Measurements from ENCODE around the gene TSC22D2. TPM values are rescaled to one million over a fixed set of nuclear protein-coding genes. Genes with fewer than 3 reads are reported as not detected.

The TSC22D2 gene
- total and polyA plus RNA-seq, 10 of the 15 experiments (the other 5 are each of a cell fraction or from before 2014, with no cell fraction given), result 7.4 to 19.4 (median 10.9) TPM

DNA sequence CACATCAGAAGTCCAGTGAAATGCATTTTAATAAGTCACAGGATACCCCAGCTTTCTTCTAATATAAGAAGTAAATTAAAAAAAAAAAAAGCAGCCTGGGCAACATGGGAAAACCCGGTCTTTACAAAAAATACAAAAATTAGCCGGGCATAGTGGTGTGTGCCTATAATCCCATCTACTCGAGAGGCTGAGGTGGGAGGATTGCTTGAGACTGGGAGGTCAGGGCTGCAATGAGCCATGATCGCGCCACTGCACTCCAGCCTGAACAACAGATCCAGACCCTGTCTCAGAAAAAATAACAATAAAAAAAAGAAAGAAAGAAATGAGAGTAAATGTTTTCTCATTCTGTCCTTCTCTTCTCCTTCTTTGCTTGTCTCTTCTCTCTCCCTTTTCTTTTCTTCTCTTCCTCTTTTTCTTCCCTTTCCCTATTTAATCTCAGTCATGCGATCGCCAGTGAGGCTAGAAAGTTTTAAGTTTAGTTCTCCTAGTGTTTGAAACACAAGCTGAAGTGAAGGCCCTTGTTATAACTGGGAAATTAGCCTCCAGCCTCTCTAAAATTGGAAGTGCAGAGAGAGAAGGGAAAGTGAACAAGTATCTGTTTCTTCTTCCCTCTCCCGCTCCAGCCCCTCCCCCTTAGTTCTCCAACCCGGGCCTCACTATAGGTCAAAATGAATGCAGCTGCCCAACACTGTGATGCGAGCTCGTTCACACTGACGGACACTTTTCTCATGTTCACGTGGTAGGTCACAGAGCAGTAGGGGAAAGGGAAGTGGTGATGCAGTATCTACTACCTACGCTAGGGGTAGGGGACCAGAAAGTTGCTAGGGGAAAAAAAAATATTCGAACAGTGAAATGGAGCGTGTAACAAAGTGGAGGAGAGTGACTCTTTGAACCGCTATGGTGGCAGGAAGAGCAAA, 23.5 kb upstream of the TSC22D2 start (continued):
- TF ChIP-seq ZNF687 (IDR thresholded peaks at IDR 0.05), result peak; percentile 68
- no peak for TF ChIP-seq ASH2L (IDR thresholded peaks at IDR 0.05; ENCODE audit: borderline replicate concordance, low read depth)
- TF ChIP-seq MEF2B (IDR thresholded peaks at IDR 0.05; ENCODE audit: partially characterized antibody, poor library complexity, severe bottlenecking), result peak; percentile 23
- TF ChIP-seq, protein P1, sequence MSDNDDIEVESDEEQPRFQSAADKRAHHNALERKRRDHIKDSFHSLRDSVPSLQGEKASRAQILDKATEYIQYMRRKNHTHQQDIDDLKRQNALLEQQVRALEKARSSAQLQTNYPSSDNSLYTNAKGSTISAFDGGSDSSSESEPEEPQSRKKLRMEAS (IDR thresholded peaks at IDR 0.05; ENCODE audit: low read depth, low read length), result no peak
- TF ChIP-seq TAF1 (IDR thresholded peaks at IDR 0.05; ENCODE audit: borderline replicate concordance, low read depth, low read length), result peak; percentile 18; the same call in 1 of the 2 replicates
- TF ChIP-seq, protein P2, sequence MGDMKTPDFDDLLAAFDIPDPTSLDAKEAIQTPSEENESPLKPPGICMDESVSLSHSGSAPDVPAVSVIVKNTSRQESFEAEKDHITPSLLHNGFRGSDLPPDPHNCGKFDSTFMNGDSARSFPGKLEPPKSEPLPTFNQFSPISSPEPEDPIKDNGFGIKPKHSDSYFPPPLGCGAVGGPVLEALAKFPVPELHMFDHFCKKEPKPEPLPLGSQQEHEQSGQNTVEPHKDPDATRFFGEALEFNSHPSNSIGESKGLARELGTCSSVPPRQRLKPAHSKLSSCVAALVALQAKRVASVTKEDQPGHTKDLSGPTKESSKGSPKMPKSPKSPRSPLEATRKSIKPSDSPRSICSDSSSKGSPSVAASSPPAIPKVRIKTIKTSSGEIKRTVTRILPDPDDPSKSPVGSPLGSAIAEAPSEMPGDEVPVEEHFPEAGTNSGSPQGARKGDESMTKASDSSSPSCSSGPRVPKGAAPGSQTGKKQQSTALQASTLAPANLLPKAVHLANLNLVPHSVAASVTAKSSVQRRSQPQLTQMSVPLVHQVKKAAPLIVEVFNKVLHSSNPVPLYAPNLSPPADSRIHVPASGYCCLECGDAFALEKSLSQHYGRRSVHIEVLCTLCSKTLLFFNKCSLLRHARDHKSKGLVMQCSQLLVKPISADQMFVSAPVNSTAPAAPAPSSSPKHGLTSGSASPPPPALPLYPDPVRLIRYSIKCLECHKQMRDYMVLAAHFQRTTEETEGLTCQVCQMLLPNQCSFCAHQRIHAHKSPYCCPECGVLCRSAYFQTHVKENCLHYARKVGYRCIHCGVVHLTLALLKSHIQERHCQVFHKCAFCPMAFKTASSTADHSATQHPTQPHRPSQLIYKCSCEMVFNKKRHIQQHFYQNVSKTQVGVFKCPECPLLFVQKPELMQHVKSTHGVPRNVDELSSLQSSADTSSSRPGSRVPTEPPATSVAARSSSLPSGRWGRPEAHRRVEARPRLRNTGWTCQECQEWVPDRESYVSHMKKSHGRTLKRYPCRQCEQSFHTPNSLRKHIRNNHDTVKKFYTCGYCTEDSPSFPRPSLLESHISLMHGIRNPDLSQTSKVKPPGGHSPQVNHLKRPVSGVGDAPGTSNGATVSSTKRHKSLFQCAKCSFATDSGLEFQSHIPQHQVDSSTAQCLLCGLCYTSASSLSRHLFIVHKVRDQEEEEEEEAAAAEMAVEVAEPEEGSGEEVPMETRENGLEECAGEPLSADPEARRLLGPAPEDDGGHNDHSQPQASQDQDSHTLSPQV (IDR thresholded peaks at IDR 0.05), result no peak
- 0 out of 2 replicates have a peak, but pooled peaks have one; percentile 2 for TF ChIP-seq ATF2 (IDR thresholded peaks at IDR 0.05; ENCODE audit: low read length)
- no peak for TF ChIP-seq KAT2A (conservative IDR thresholded peaks at IDR 0.05; ENCODE audit: control insufficient read depth, low read depth, low read length)
- no peak for TF ChIP-seq ZZZ3 (IDR thresholded peaks at IDR 0.05; ENCODE audit: control insufficient read depth, insufficient read length, low read depth)
- no peak for TF ChIP-seq SUZ12 (IDR thresholded peaks at IDR 0.05; ENCODE audit: unreplicated experiment)
- TF ChIP-seq SP1 (IDR thresholded peaks at IDR 0.05; ENCODE audit: low read depth, low read length), result no peak
- peak; percentile 6; the same call in 1 of the 2 replicates for TF ChIP-seq CBFB (IDR thresholded peaks at IDR 0.05; ENCODE audit: low read depth)
- TF ChIP-seq POLR2AphosphoS2 (IDR thresholded peaks at IDR 0.05; ENCODE audit: low read depth, low read length), result no peak
- no peak for TF ChIP-seq NFYA (IDR thresholded peaks at IDR 0.05; ENCODE audit: borderline replicate concordance, low read depth, low read length)
- no peak for TF ChIP-seq STAT3 (IDR thresholded peaks at IDR 0.05; ENCODE audit: low read depth, low read length)
- TF ChIP-seq, protein P3, sequence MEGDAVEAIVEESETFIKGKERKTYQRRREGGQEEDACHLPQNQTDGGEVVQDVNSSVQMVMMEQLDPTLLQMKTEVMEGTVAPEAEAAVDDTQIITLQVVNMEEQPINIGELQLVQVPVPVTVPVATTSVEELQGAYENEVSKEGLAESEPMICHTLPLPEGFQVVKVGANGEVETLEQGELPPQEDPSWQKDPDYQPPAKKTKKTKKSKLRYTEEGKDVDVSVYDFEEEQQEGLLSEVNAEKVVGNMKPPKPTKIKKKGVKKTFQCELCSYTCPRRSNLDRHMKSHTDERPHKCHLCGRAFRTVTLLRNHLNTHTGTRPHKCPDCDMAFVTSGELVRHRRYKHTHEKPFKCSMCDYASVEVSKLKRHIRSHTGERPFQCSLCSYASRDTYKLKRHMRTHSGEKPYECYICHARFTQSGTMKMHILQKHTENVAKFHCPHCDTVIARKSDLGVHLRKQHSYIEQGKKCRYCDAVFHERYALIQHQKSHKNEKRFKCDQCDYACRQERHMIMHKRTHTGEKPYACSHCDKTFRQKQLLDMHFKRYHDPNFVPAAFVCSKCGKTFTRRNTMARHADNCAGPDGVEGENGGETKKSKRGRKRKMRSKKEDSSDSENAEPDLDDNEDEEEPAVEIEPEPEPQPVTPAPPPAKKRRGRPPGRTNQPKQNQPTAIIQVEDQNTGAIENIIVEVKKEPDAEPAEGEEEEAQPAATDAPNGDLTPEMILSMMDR (IDR thresholded peaks at IDR 0.05 in 2 of 3, conservative IDR thresholded peaks at IDR 0.05 in 1 of 3; ENCODE audit: control insufficient read depth in 2 of 3, extremely low read depth in 1 of 3, insufficient read depth in 1 of 3, low read depth in 3 of 3, low read length in 3 of 3), result peak; percentile 35 to 61 (median 60)

Measured in GM12878 (cell line).